SK-N-MC (cell line): ENCODE results near the gene RHOT2.

Source experiments
- DNase-seq: peaks from one replicate; pipeline ENCODE4 v3.0.0-alpha.2; 2011; ENCODE audit warnings: low read depth, low spot score
- H3K27ac ChIP-seq: fragments of 200-600 bp; sonication (generic); 2 replicates; pipeline ENCODE4 v1.5.1; 2016; ENCODE audit warnings: mixed run types
- H3K36me3 ChIP-seq: fragments of 200-600 bp; sonication (generic); 2 replicates; pipeline ENCODE4 v1.6.1; 2017; ENCODE audit warnings: antibody characterized with exemption, low read length, mixed read lengths; ENCODE audit not compliant: insufficient read depth
- H3K4me3 ChIP-seq: fragments of 200-600 bp; sonication (generic); 2 replicates; pipeline ENCODE4 v1.5.1; 2016
- H3K9ac ChIP-seq: fragments of 200-600 bp; sonication (generic); 2 replicates; pipeline ENCODE4 v1.8.0; 2017; ENCODE audit warnings: mixed run types, mixed read lengths; ENCODE audit not compliant: insufficient read length
- H3K9me3 ChIP-seq: fragments of 200-600 bp; sonication (generic); 2 replicates; pipeline ENCODE4 v1.6.1; 2017; ENCODE audit warnings: low read depth, mild to moderate bottlenecking, antibody characterized with exemption, low read length, moderate library complexity, mixed read lengths
- EZH2 ChIP-seq: fragments of 200-600 bp; sonication (generic); IDR thresholded peaks from one replicate; pipeline ENCODE4 v1.6.1; 2017; ENCODE audit warnings: antibody characterized with exemption
- FOXP2 ChIP-seq: optimal IDR thresholded peaks from 2 replicates; pipeline ENCODE3; 2011; ENCODE audit warnings: mild to moderate bottlenecking, moderate library complexity; ENCODE audit not compliant: insufficient read depth; ENCODE audit errors: extremely low read length, control extremely low read depth
- POLR2AphosphoS5 ChIP-seq: IDR thresholded peaks from 2 replicates; pipeline ENCODE4 v1.6.1; 2012; ENCODE audit warnings: mild to moderate bottlenecking, low read depth, low read length, borderline replicate concordance

Gene RHOT2

GRCh38 chr16:680625-680945 lies 12.7 kb downstream of the RHOT2 start:
- H3K27ac ChIP-seq, result peak overlapping the region; percentile 75
- no peak for DNase-seq
- peaks cover 22% of the 10 kb centered on the region for H3K36me3 ChIP-seq
- H3K9me3 ChIP-seq, result no peaks in the 10 kb centered on the region
- peak overlapping the region; percentile 91 for H3K4me3 ChIP-seq
- peak overlapping the region; percentile 91 for H3K9ac ChIP-seq
- TF ChIP-seq EZH2, result no peak
- TF ChIP-seq POLR2AphosphoS5, result no peak
- no peak for TF ChIP-seq FOXP2

- no peak for TF ChIP-seq FOXP2
- TF ChIP-seq POLR2AphosphoS5, result no peak
- TF ChIP-seq EZH2, result no peak
- Histone ChIP-seq H3K4me3 (peak overlapping the region; percentile 91), H3K9ac (peak overlapping the region; percentile 91), H3K27ac (peak overlapping the region; percentile 75), H3K36me3 (peaks cover 22% of the 10 kb centered on the region), H3K9me3 (no peaks in the 10 kb centered on the region)
- no peak for DNase-seq
These were observed 13.2 kb downstream of the RHOT2 start for GRCh38 chr16:680967-681745.

GRCh38 chr16:681746-682427 lies 14.0 kb downstream of the RHOT2 start:
- peak overlapping the region; percentile 91 for H3K4me3 ChIP-seq
- H3K9me3 ChIP-seq, result no peaks in the 10 kb centered on the region
- H3K9ac ChIP-seq, result peak overlapping the region; percentile 91
- DNase-seq, result no peak
- peaks cover 22% of the 10 kb centered on the region for H3K36me3 ChIP-seq
- TF ChIP-seq EZH2, result no peak
- peak; percentile 60 for TF ChIP-seq POLR2AphosphoS5
- H3K27ac ChIP-seq, result no peak overlapping the region

GRCh38 chr16:682493-683395 lies 14.8 kb downstream of the RHOT2 start:
- Histone ChIP-seq H3K4me3 (peak overlapping the region; percentile 88), H3K27ac (no peak overlapping the region), H3K36me3 (peaks cover 22% of the 10 kb centered on the region), H3K9me3 (no peaks in the 10 kb centered on the region), H3K9ac (no peak overlapping the region)
- no peak for DNase-seq
- TF ChIP-seq POLR2AphosphoS5, result peak; percentile 54; the same call in 1 of the 2 replicates
- TF ChIP-seq EZH2, result no peak
- TF ChIP-seq FOXP2, result no peak

- peak overlapping the region; percentile 50; the same call in 1 of the 2 replicates for H3K27ac ChIP-seq
- DNase-seq, result no peak
- peaks cover 22% of the 10 kb centered on the region for H3K36me3 ChIP-seq
- no peak for TF ChIP-seq EZH2
- TF ChIP-seq POLR2AphosphoS5, result no peak
- TF ChIP-seq FOXP2, result no peak
- H3K9ac ChIP-seq, result peak overlapping the region; percentile 82
- H3K4me3 ChIP-seq, result peak overlapping the region; percentile 88
- H3K9me3 ChIP-seq, result no peaks in the 10 kb centered on the region
These were observed 15.6 kb downstream of the RHOT2 start for GRCh38 chr16:683396-684070.

GRCh38 chr16:684071-684794 lies 16.3 kb downstream of the RHOT2 start, which contains the start of gene JMJD8:
JMJD8 (minus strand) TSS chr16:684334; CDS start chr16:684319, 15 bp downstream.
- Histone ChIP-seq H3K9me3 (no peaks in the 10 kb centered on the region), H3K4me3 (peak within 1 kb of the TSS; percentile 88), H3K27ac (peak within 1 kb of the TSS; percentile 50), H3K9ac (peak within 1 kb of the TSS; percentile 82), H3K36me3 (peaks cover 22% of the 10 kb centered on the region)
- peak; percentile 51 for DNase-seq
- TF ChIP-seq FOXP2, result no peak
- peak; percentile 93 for TF ChIP-seq POLR2AphosphoS5

GRCh38 chr16:684961-685696 lies 17.2 kb downstream of the RHOT2 start:
- no peaks in the 10 kb centered on the region for H3K9me3 ChIP-seq
- H3K9ac ChIP-seq, result no peak overlapping the region
- TF ChIP-seq EZH2 (no peak), POLR2AphosphoS5 (no peak), FOXP2 (no peak)
- H3K4me3 ChIP-seq, result no peak overlapping the region
- no peak overlapping the region for H3K27ac ChIP-seq
- H3K36me3 ChIP-seq, result peaks cover 22% of the 10 kb centered on the region
- DNase-seq, result no peak
